Measurements from ENCODE around the gene TSSK2. TPM values are rescaled to one million over a fixed set of nuclear protein-coding genes. Genes with fewer than 3 reads are reported as not detected.

Gene TSSK2
- total RNA-seq, 1 donor from 2014 or later = not detected

GRCh38 chr22:19105867-19106802 is 25.0 kb upstream of the TSSK2 start:
- Histone ChIP-seq H3K27me3 (ENCODE audit: control insufficient read depth in 3 of 3, insufficient read depth in 3 of 3, low read length in 3 of 3) (no peaks in the 10 kb centered on the region), H3K27ac (ENCODE audit: low read depth, low read length) (no peak overlapping the region), H3K9me3 (ENCODE audit: control insufficient read depth in 3 of 3, low read length in 3 of 3) (no peaks in the 10 kb centered on the region), H3K9ac (ENCODE audit: low read depth in 1 of 3, low read length in 3 of 3) (peak overlapping the region in 2 of 3 donors; percentile 43 to 54), H3K36me3 (ENCODE audit: control insufficient read depth in 3 of 3, insufficient read depth in 3 of 3, low read length in 3 of 3) (no peaks in the 10 kb centered on the region), H3K4me3 (ENCODE audit: low read length in 3 of 3) (no peak overlapping the region), H3K4me1 (ENCODE audit: control insufficient read depth in 3 of 3, insufficient read depth in 3 of 3, low read length in 3 of 3) (peaks cover 62 to 68% (median 63%) of the 10 kb centered on the region in 3 donors)

DNA sequence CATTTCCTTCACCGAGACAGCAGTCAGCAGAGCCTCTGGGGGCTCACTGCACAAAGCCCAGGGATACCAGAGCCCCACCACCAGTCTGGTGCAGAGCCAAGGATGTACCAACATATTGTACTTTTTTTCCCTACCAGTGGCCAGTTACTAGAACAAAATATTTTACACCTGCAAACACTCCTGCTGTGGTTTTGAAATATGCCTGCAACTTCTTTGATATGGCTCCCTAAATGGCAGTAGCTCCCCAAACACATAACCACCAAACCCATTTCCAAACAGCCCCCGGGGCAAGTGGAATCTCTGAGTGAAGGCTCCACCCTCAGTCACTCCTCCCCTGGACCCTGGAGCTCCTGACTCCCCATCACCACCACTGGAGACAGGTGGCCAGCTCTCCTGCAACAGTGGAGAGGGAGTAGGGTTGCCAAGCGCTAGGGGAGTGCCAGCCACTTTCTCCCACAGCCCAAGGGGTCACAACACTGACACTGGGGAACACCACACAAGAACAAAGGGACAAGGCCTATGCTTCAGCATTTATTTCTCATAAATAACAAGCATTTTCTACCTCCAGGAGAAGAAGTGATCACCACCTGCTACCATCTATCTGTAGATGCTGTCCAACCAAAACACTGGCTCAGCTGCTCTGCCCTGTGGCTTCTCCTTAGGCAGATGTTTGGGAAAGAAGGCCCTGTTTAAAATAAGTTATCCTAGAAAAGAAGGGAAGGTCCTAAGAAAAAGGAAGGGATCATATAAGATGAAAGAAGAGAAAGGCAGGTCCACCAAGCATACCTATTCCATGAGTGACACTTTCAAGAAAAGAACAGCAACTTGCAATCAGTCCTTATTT is 24.0 kb upstream of the TSSK2 start:
- Histone ChIP-seq H3K4me1 (ENCODE audit: control insufficient read depth in 3 of 3, insufficient read depth in 3 of 3, low read length in 3 of 3) (peaks cover 66 to 73% (median 67%) of the 10 kb centered on the region in 3 donors), H3K9ac (ENCODE audit: low read depth in 1 of 3, low read length in 3 of 3) (peak overlapping the region in 1 of 3 donors; percentile 28), H3K4me3 (ENCODE audit: low read length in 3 of 3) (peak overlapping the region in 1 of 3 donors; percentile 13), H3K27ac (ENCODE audit: low read depth, low read length) (no peak overlapping the region), H3K27me3 (ENCODE audit: control insufficient read depth in 3 of 3, insufficient read depth in 3 of 3, low read length in 3 of 3) (no peaks in the 10 kb centered on the region), H3K9me3 (ENCODE audit: control insufficient read depth in 3 of 3, low read length in 3 of 3) (no peaks in the 10 kb centered on the region), H3K36me3 (ENCODE audit: control insufficient read depth in 3 of 3, insufficient read depth in 3 of 3, low read length in 3 of 3) (no peaks in the 10 kb centered on the region)

GRCh38 chr22:19107730-19108074 is 23.4 kb upstream of the TSSK2 start:
- no peak overlapping the region for H3K27ac ChIP-seq (ENCODE audit: low read depth, low read length)
- H3K9ac ChIP-seq (ENCODE audit: low read depth in 1 of 3, low read length in 3 of 3) = peak overlapping the region in 1 of 3 donors; percentile 28
- H3K4me3 ChIP-seq (ENCODE audit: low read length in 3 of 3) = no peak overlapping the region
- H3K9me3 ChIP-seq (ENCODE audit: control insufficient read depth in 3 of 3, low read length in 3 of 3) = no peaks in the 10 kb centered on the region
- no peaks in the 10 kb centered on the region for H3K36me3 ChIP-seq (ENCODE audit: control insufficient read depth in 3 of 3, insufficient read depth in 3 of 3, low read length in 3 of 3)
- no peaks in the 10 kb centered on the region for H3K27me3 ChIP-seq (ENCODE audit: control insufficient read depth in 3 of 3, insufficient read depth in 3 of 3, low read length in 3 of 3)
- H3K4me1 ChIP-seq (ENCODE audit: control insufficient read depth in 3 of 3, insufficient read depth in 3 of 3, low read length in 3 of 3) = peaks cover 66 to 73% (median 67%) of the 10 kb centered on the region in 3 donors

GRCh38 chr22:19108807-19109197 is 22.3 kb upstream of the TSSK2 start:
- Histone ChIP-seq H3K9ac (ENCODE audit: low read depth in 1 of 3, low read length in 3 of 3) (no peak overlapping the region), H3K4me1 (ENCODE audit: control insufficient read depth in 3 of 3, insufficient read depth in 3 of 3, low read length in 3 of 3) (peaks cover 65 to 72% (median 67%) of the 10 kb centered on the region in 3 donors), H3K27ac (ENCODE audit: low read depth, low read length) (no peak overlapping the region), H3K36me3 (ENCODE audit: control insufficient read depth in 3 of 3, insufficient read depth in 3 of 3, low read length in 3 of 3) (no peaks in the 10 kb centered on the region), H3K9me3 (ENCODE audit: control insufficient read depth in 3 of 3, low read length in 3 of 3) (no peaks in the 10 kb centered on the region), H3K27me3 (ENCODE audit: control insufficient read depth in 3 of 3, insufficient read depth in 3 of 3, low read length in 3 of 3) (no peaks in the 10 kb centered on the region), H3K4me3 (ENCODE audit: low read length in 3 of 3) (no peak overlapping the region)

GRCh38 chr22:19109198-19110063 is 21.7 kb upstream of the TSSK2 start:
- Histone ChIP-seq H3K4me1 (ENCODE audit: control insufficient read depth in 3 of 3, insufficient read depth in 3 of 3, low read length in 3 of 3) (peaks cover 61 to 68% (median 63%) of the 10 kb centered on the region in 3 donors), H3K9ac (ENCODE audit: low read depth in 1 of 3, low read length in 3 of 3) (peak overlapping the region; percentile 9 to 34 (median 13)), H3K27ac (ENCODE audit: low read depth, low read length) (peak overlapping the region; percentile 7), H3K27me3 (ENCODE audit: control insufficient read depth in 3 of 3, insufficient read depth in 3 of 3, low read length in 3 of 3) (no peaks in the 10 kb centered on the region), H3K36me3 (ENCODE audit: control insufficient read depth in 3 of 3, insufficient read depth in 3 of 3, low read length in 3 of 3) (no peaks in the 10 kb centered on the region), H3K9me3 (ENCODE audit: control insufficient read depth in 3 of 3, low read length in 3 of 3) (no peaks in the 10 kb centered on the region), H3K4me3 (ENCODE audit: low read length in 3 of 3) (peak overlapping the region in 2 of 3 donors; percentile 40 to 46)

GRCh38 chr22:19110064-19110458 is 21.0 kb upstream of the TSSK2 start:
- peaks cover 63 to 68% (median 64%) of the 10 kb centered on the region in 3 donors for H3K4me1 ChIP-seq (ENCODE audit: control insufficient read depth in 3 of 3, insufficient read depth in 3 of 3, low read length in 3 of 3)
- peak overlapping the region; percentile 9 to 34 (median 13) for H3K9ac ChIP-seq (ENCODE audit: low read depth in 1 of 3, low read length in 3 of 3)
- no peaks in the 10 kb centered on the region for H3K36me3 ChIP-seq (ENCODE audit: control insufficient read depth in 3 of 3, insufficient read depth in 3 of 3, low read length in 3 of 3)
- peak overlapping the region; percentile 7 for H3K27ac ChIP-seq (ENCODE audit: low read depth, low read length)
- peak overlapping the region in 2 of 3 donors; percentile 40 to 46 for H3K4me3 ChIP-seq (ENCODE audit: low read length in 3 of 3)
- no peaks in the 10 kb centered on the region for H3K27me3 ChIP-seq (ENCODE audit: control insufficient read depth in 3 of 3, insufficient read depth in 3 of 3, low read length in 3 of 3)
- H3K9me3 ChIP-seq (ENCODE audit: control insufficient read depth in 3 of 3, low read length in 3 of 3) = no peaks in the 10 kb centered on the region

GRCh38 chr22:19110646-19111045 is 20.5 kb upstream of the TSSK2 start:
- H3K36me3 ChIP-seq (ENCODE audit: control insufficient read depth in 3 of 3, insufficient read depth in 3 of 3, low read length in 3 of 3) = no peaks in the 10 kb centered on the region
- no peak overlapping the region for H3K9ac ChIP-seq (ENCODE audit: low read depth in 1 of 3, low read length in 3 of 3)
- H3K27ac ChIP-seq (ENCODE audit: low read depth, low read length) = no peak overlapping the region
- no peak overlapping the region for H3K4me3 ChIP-seq (ENCODE audit: low read length in 3 of 3)
- no peaks in the 10 kb centered on the region for H3K9me3 ChIP-seq (ENCODE audit: control insufficient read depth in 3 of 3, low read length in 3 of 3)
- H3K4me1 ChIP-seq (ENCODE audit: control insufficient read depth in 3 of 3, insufficient read depth in 3 of 3, low read length in 3 of 3) = peaks cover 61 to 68% (median 65%) of the 10 kb centered on the region in 3 donors
- H3K27me3 ChIP-seq (ENCODE audit: control insufficient read depth in 3 of 3, insufficient read depth in 3 of 3, low read length in 3 of 3) = no peaks in the 10 kb centered on the region

- Histone ChIP-seq H3K27ac (ENCODE audit: low read depth, low read length) (no peak overlapping the region), H3K27me3 (ENCODE audit: control insufficient read depth in 3 of 3, insufficient read depth in 3 of 3, low read length in 3 of 3) (no peaks in the 10 kb centered on the region), H3K9ac (ENCODE audit: low read depth in 1 of 3, low read length in 3 of 3) (no peak overlapping the region), H3K4me1 (ENCODE audit: control insufficient read depth in 3 of 3, insufficient read depth in 3 of 3, low read length in 3 of 3) (peaks cover 59 to 68% (median 64%) of the 10 kb centered on the region in 3 donors), H3K4me3 (ENCODE audit: low read length in 3 of 3) (no peak overlapping the region), H3K9me3 (ENCODE audit: control insufficient read depth in 3 of 3, low read length in 3 of 3) (no peaks in the 10 kb centered on the region), H3K36me3 (ENCODE audit: control insufficient read depth in 3 of 3, insufficient read depth in 3 of 3, low read length in 3 of 3) (no peaks in the 10 kb centered on the region)
These were observed 20.0 kb upstream of the TSSK2 start for GRCh38 chr22:19111140-19111539.

GRCh38 chr22:19111584-19111983 is 19.5 kb upstream of the TSSK2 start:
- H3K4me1 ChIP-seq (ENCODE audit: control insufficient read depth in 3 of 3, insufficient read depth in 3 of 3, low read length in 3 of 3) = peaks cover 55 to 68% (median 64%) of the 10 kb centered on the region in 3 donors
- no peaks in the 10 kb centered on the region for H3K27me3 ChIP-seq (ENCODE audit: control insufficient read depth in 3 of 3, insufficient read depth in 3 of 3, low read length in 3 of 3)
- H3K36me3 ChIP-seq (ENCODE audit: control insufficient read depth in 3 of 3, insufficient read depth in 3 of 3, low read length in 3 of 3) = no peaks in the 10 kb centered on the region
- no peak overlapping the region for H3K4me3 ChIP-seq (ENCODE audit: low read length in 3 of 3)
- no peak overlapping the region for H3K27ac ChIP-seq (ENCODE audit: low read depth, low read length)
- H3K9me3 ChIP-seq (ENCODE audit: control insufficient read depth in 3 of 3, low read length in 3 of 3) = no peaks in the 10 kb centered on the region
- H3K9ac ChIP-seq (ENCODE audit: low read depth in 1 of 3, low read length in 3 of 3) = no peak overlapping the region
